Activated CD4-positive, CD25-positive, alpha-beta regulatory T cell treated with anti-CD3 and anti-CD28 coated beads, Interleukin-2, amount 50 U/mL, for 72 hours (primary cell): ENCODE results near the gene SLC39A11.

Source experiments
- DNase-seq: peaks from one replicate; pipeline ENCODE4 v3.0.0; 2021

SLC39A11 gene

GRCh38 chr17:72631949-72632684 lies 460.4 kb downstream of the SLC39A11 start:
- no peak for DNase-seq

GRCh38 chr17:72631568-72631948 lies 460.9 kb downstream of the SLC39A11 start:
- DNase-seq: no peak

GRCh38 chr17:72624652-72625051 lies 467.8 kb downstream of the SLC39A11 start:
- DNase-seq: no peak

DNA sequence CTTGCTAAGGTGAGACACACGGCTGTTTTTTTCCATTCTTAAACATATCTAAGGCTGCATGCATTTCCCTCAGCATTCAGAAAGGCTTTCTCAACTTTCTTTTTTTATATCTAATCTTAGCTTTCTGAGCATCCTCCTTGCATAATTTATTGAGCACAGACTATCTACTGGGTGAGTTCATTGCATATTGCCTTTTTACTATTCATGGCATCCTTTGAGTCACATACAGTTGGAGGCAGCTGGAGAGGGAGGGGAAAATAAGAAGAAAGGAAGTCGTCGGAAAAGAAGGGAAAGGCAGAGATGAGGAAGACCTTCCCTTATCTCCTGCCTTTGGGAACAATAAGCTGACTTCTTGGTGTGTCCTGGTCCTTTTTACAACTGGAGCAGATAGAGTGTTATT lies 468.3 kb downstream of the SLC39A11 start:
- DNase-seq: no peak

- DNase-seq: no peak
These were observed 469.6 kb downstream of the SLC39A11 start for GRCh38 chr17:72622661-72623433.

GRCh38 chr17:72619976-72620650 lies 472.4 kb downstream of the SLC39A11 start:
- no peak for DNase-seq

GRCh38 chr17:72618001-72618509 lies 474.4 kb downstream of the SLC39A11 start:
- DNase-seq: peak; percentile 31

GRCh38 chr17:72617557-72617956 lies 474.9 kb downstream of the SLC39A11 start:
- no peak for DNase-seq

DNA sequence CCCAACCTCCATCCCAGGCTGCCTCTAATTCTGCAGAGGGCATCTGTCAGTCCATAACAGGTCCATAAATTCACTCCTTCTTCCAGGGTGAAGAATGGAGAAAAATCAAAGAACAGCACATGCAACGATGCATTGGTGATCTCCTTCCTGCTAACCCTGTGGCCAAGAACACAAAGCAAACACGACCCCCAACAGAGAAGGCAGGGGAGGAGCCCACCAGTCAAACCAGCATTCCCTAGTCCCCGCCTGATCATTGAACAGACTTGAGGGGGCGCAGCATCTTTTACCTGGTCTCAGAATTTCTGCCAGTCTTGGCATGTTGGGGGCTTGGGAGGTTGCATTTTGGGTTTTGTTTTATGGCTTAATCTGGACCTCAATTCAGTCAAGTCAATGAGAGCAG lies 476.0 kb downstream of the SLC39A11 start:
- DNase-seq: no peak

DNA sequence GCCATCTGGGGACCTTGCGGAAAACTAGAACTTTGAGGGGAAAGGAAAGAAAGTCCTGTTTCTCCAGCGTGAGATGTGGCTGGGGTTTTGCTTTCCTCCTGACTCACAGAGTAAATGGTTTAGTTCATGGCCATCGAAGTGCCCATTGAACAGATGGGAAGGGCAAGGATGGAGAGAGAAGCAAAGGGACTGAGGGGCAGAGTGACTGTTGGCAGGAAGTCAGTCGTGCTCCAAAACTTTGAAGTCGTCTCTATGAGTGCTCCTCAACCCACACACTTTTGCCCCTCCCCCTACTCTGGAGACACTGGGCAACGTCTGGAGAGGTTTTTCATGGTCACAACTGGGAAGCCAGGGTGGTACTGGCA lies 476.9 kb downstream of the SLC39A11 start:
- no peak for DNase-seq

- no peak for DNase-seq
These were observed 477.4 kb downstream of the SLC39A11 start for GRCh38 chr17:72614871-72615626.

- no peak for DNase-seq
These were observed 478.0 kb downstream of the SLC39A11 start for GRCh38 chr17:72614476-72614870.

- DNase-seq: no peak
These were observed 478.6 kb downstream of the SLC39A11 start for GRCh38 chr17:72613806-72614292.

DNA sequence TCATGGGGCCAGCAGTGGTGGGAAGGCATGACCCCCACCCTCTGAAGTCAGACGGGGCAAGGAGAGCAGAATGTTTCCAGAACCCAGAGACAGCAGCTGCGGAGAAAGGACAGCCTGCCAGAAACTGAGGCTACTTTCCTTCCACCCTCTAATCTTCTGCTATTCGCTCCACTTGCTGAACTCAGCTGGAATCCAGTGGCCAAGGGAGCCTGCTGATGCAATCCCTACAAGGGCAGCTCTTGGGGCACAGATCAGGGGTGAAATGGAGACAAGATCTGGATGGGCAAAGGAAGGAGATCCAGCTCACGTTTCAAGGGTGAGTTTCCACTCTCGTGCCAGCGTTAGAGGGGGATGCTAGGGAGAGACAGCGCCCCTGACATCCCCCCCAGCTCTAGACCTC lies 479.1 kb downstream of the SLC39A11 start:
- DNase-seq: no peak

- DNase-seq: no peak
These were observed 481.3 kb downstream of the SLC39A11 start for GRCh38 chr17:72611172-72611571.

DNA sequence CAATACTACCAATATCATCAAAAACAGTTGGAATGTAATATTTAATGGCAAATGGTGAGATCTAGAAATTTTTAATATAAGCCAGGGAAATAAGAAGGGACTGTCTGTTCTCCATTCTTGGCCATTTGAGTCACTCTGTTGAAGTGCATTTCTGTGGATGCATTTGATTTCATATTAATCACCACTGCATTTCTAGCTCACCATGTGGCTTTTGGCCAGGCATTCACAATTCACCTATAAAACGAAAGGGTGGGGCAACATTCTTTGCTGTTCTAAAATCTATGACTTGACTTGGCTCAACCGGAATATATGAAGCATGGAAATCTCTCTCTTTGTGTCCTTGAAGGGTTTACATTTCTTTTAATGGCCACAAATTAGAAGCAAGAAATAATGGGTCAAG lies 483.0 kb downstream of the SLC39A11 start:
- no peak for DNase-seq

DNA sequence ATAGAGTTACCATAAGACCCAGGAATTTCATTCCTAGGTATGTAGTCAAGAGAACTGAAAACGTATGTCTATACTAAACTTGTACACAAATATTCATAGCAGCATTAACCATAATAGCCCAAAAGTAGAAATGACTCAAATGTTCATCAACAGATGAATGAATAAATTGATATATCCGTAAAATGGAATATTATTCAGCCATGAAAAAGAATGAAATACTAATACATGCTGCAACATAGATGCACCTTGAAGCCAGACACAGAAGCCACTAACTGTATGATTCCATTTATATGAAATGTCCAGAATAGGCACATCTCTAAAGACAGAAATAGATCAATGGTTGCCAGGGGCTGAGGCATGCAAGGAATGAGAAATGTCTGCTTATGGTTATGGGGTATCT lies 484.1 kb downstream of the SLC39A11 start:
- DNase-seq: no peak

GRCh38 chr17:72606656-72607055 lies 485.8 kb downstream of the SLC39A11 start:
- DNase-seq: no peak

DNA sequence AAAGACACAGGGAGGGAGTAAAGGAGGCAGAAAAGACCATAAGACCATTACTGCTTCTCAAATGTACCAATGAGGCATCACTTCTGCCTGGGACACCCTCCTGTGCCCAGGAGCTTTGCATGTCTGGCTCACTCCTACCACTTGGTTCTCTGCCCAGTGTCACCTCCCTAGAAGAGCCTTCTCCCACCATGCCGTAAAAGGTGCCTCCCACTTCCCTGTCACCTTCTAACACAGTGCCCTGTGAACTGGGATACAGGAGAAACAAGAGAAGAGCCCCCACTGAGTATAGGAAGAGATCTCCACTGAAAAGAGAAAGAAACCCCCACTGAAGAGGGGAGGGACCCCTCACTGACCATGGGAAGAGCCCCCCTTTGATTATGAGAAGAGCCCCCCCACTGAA lies 486.9 kb downstream of the SLC39A11 start:
- DNase-seq: no peak

GRCh38 chr17:72604518-72604917 lies 488.0 kb downstream of the SLC39A11 start:
- no peak for DNase-seq

DNA sequence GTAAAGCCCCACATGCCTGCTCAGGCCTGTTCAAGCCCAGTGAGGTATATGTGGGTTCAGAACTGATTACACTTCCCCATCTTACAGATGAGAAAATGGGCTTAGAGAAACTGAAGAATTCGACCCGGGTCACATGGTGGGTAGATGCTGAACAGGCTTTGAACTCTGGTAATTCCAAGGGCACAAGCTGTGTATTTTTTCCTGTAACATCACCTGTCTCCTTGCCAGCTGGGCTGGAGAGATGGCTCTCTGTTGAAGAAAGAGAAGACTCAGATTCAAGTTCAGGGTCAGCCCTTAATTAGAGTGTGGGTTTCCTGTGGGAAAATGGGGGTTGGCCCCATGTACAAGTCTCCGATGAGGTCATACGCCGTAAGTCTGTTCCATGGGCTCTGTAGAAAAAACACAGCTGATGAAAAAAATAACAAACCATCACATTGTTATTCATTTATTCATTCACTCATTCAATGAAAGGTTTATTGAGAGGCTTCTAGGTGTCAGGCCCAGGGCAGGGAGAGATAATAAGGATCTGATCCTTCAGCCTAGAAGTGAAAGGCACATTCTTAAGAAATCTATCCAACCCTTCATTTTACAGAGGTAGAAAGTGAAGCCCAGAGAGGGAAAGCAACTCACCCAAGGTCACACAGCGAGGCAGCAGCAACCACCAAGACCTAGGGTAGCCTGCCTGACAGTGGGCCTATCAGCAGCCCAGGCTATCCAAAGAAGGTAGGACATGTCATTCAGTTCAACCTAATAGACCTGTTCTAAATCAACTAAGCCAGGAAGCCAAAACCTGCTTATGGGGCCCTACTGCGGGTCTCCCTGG lies 488.9 kb downstream of the SLC39A11 start:
- no peak for DNase-seq
